ENCODE results near the gene PIEZO1. TPM values are rescaled to one million over a fixed set of nuclear protein-coding genes. Genes with fewer than 3 reads are reported as not detected.
A peak's percentile ranks its signal among the peaks of the same experiment; 100 is the strongest.

PIEZO1 gene
- polyA plus RNA-seq, 2 of the 4 experiments (the other 2 are of a cell fraction): 26.1 to 84.7 TPM

GRCh38 chr16:88799569-88800276 is 14.7 kb upstream of the PIEZO1 start (continued):
- TF ChIP-seq REST (IDR thresholded peaks at IDR 0.05): no peak
- no peak for TF ChIP-seq NR3C1 (IDR thresholded peaks at IDR 0.05)
- no peak for TF ChIP-seq CTCF (IDR thresholded peaks at IDR 0.05)
- no peak for TF ChIP-seq USF2 (IDR thresholded peaks at IDR 0.05)
- TF ChIP-seq PBX3 (IDR thresholded peaks at IDR 0.05): no peak

GRCh38 chr16:88798772-88799455 is 13.9 kb upstream of the PIEZO1 start:
- no peak for FAIRE-seq
- DNase-seq (ENCODE audit: low read depth in 1 of 2, low spot score in 1 of 2): peak in 1 of 2 experiments; percentile 45
- peak; percentile 41 to 47; a peak in 3 of 6 replicates for ATAC-seq
- POLR2A ChIA-PET: interaction anchor here (1.7 kb wide), 1 partner anchor 11 kb away, joined by 6 read pairs; no protein-coding TSS in a partner anchor
- TF ChIP-seq PBX3 (IDR thresholded peaks at IDR 0.05) (no peak), EP300 (IDR thresholded peaks at IDR 0.05) (no peak), TP53 (CRISPR knock-in tag; IDR thresholded peaks at IDR 0.05) (no peak), CBX8 (IDR thresholded peaks at IDR 0.05) (no peak), MAFK (IDR thresholded peaks at IDR 0.05; ENCODE audit: partially characterized antibody) (no peak), RAD21 (conservative IDR thresholded peaks at IDR 0.05 in 1 of 2, IDR thresholded peaks at IDR 0.05 in 1 of 2) (no peak), USF2 (IDR thresholded peaks at IDR 0.05) (no peak), RNF2 (IDR thresholded peaks at IDR 0.05; ENCODE audit: borderline replicate concordance, low read depth) (no peak), FOSB (CRISPR knock-in tag; IDR thresholded peaks at IDR 0.05) (no peak), HDAC2 (IDR thresholded peaks at IDR 0.05) (no peak), ZSCAN20 (CRISPR knock-in tag; IDR thresholded peaks at IDR 0.05) (no peak), CBX2 (IDR thresholded peaks at IDR 0.05; ENCODE audit: borderline replicate concordance, low read depth) (no peak), RFX5 (IDR thresholded peaks at IDR 0.05) (no peak), ZFP36 (IDR thresholded peaks at IDR 0.05; ENCODE audit: borderline replicate concordance, partially characterized antibody) (no peak)
- H3K27ac ChIP-seq: no peak overlapping the region
- H3K4me3 ChIP-seq: no peak overlapping the region
- CTCF ChIA-PET: interaction anchor here (1.2 to 6.2 kb wide), 5 partner anchors 13 to 62 kb away, joined by 3 to 41 read pairs (median 5); partner anchors contain the start of gene PIEZO1
- no peaks in the 10 kb centered on the region for H3K9me3 ChIP-seq
- no peaks in the 10 kb centered on the region for H3K4me1 ChIP-seq
- H3K4me2 ChIP-seq: no peak overlapping the region
